ENCODE results near the gene FHOD1.
A peak's percentile ranks its signal among the peaks of the same experiment; 100 is the strongest.

Gene FHOD1

GRCh38 chr16:67206838-67207248, 40.4 kb downstream of the FHOD1 start:
- DNase-seq, result no peak

- DNase-seq, result no peak
These were observed 41.0 kb downstream of the FHOD1 start for GRCh38 chr16:67206129-67206837.

GRCh38 chr16:67204076-67204475, 43.2 kb downstream of the FHOD1 start:
- no peak for DNase-seq

GRCh38 chr16:67202956-67203493, 44.3 kb downstream of the FHOD1 start:
- no peak for DNase-seq

- no peak for DNase-seq
These were observed 44.9 kb downstream of the FHOD1 start for GRCh38 chr16:67202426-67202825.

- DNase-seq, result no peak
These were observed 45.6 kb downstream of the FHOD1 start for GRCh38 chr16:67201411-67202345.

GRCh38 chr16:67200491-67200890, 46.8 kb downstream of the FHOD1 start:
- DNase-seq, result no peak

GRCh38 chr16:67199808-67200198, 47.5 kb downstream of the FHOD1 start:
- no peak for DNase-seq

GRCh38 chr16:67199011-67199807, 48.1 kb downstream of the FHOD1 start, which contains the start of gene ELMO3:
Gene ELMO3 (plus strand): TSS chr16:67199131. CDS start chr16:67199327, 196 bp downstream.
- DNase-seq, result peak; percentile 43

GRCh38 chr16:67198238-67198734, 49.0 kb downstream of the FHOD1 start:
- peak; percentile 36 for DNase-seq

- DNase-seq, result no peak
These were observed 49.6 kb downstream of the FHOD1 start for GRCh38 chr16:67197704-67198103.

GRCh38 chr16:67196881-67197280, 50.4 kb downstream of the FHOD1 start:
- DNase-seq, result no peak

GRCh38 chr16:67195676-67196075, 51.6 kb downstream of the FHOD1 start:
- no peak for DNase-seq

- DNase-seq, result no peak
These were observed 53.0 kb downstream of the FHOD1 start for GRCh38 chr16:67194260-67194659.

- no peak for DNase-seq
These were observed 53.7 kb downstream of the FHOD1 start for GRCh38 chr16:67193536-67193935.

GRCh38 chr16:67192781-67193361, 54.4 kb downstream of the FHOD1 start:
- DNase-seq, result no peak

- peak; percentile 60 for DNase-seq
These were observed 55.1 kb downstream of the FHOD1 start, which contains the start of gene E2F4 for GRCh38 chr16:67191995-67192681. Gene E2F4 (plus strand): TSS chr16:67192155. CDS start chr16:67192228, 73 bp downstream.

GRCh38 chr16:67191411-67191994, 55.8 kb downstream of the FHOD1 start:
- DNase-seq, result no peak

- DNase-seq, result no peak
These were observed 56.6 kb downstream of the FHOD1 start for GRCh38 chr16:67190448-67191399.

- no peak for DNase-seq
These were observed 57.2 kb downstream of the FHOD1 start, which contains the start of gene EXOC3L1 for GRCh38 chr16:67190041-67190440. Gene EXOC3L1 (minus strand): TSS chr16:67190136. CDS start chr16:67189676, 460 bp downstream.
